GM23338 (cell line): ENCODE results near the gene MEGF8. TPM values are rescaled to one million over a fixed set of nuclear protein-coding genes. Genes with fewer than 3 reads are reported as not detected.

ENCODE experiments used
- ATAC-seq: fragments of 200-7000 bp; cut with Tn5 transposase; 3 replicates; pipeline ENCODE4 v1.9.1; 2020
- DNase-seq: peaks from one replicate; pipeline ENCODE4 v3.0.0-alpha.2; 2015; ENCODE audit warnings: low spot score
- H2AFZ ChIP-seq: fragments of 200-600 bp; sonication (generic); 2 replicates; pipeline ENCODE4 v1.8.0; 2016; ENCODE audit warnings: antibody characterized with exemption, mild to moderate bottlenecking, moderate library complexity
- H3F3A ChIP-seq: fragments of 200-600 bp; sonication (generic); replicated peaks from 2 replicates; pipeline ENCODE4 v1.8.0; 2017; ENCODE audit warnings: antibody characterized with exemption, mixed run types, low read depth
- H3K27ac ChIP-seq: fragments of 200-600 bp; sonication (generic); 2 replicates; pipeline ENCODE4 v1.6.1; 2016; ENCODE audit warnings: low read depth
- H3K27me3 ChIP-seq: fragments of 200-600 bp; sonication (generic); 2 replicates; pipeline ENCODE4 v1.8.0; 2016; ENCODE audit warnings: mild to moderate bottlenecking, mixed run types, moderate library complexity; ENCODE audit not compliant: insufficient read depth
- H3K36me3 ChIP-seq: fragments of 200-600 bp; sonication (generic); 2 replicates; pipeline ENCODE4 v1.8.0; 2016; ENCODE audit warnings: mild to moderate bottlenecking; ENCODE audit not compliant: insufficient read depth
- H3K4me1 ChIP-seq: fragments of 200-600 bp; sonication (generic); 2 replicates; pipeline ENCODE4 v1.8.0; 2016; ENCODE audit warnings: mild to moderate bottlenecking, moderate library complexity; ENCODE audit not compliant: insufficient read depth
- H3K4me2 ChIP-seq: fragments of 200-600 bp; sonication (generic); 2 replicates; pipeline ENCODE4 v1.7.1; 2017; ENCODE audit warnings: mixed run types
- H3K4me3 ChIP-seq: fragments of 200-600 bp; sonication (generic); 2 replicates; pipeline ENCODE4 v1.6.1; 2016; ENCODE audit warnings: mixed run types
- H3K79me2 ChIP-seq: fragments of 200-600 bp; sonication (generic); replicated peaks from 2 replicates; pipeline ENCODE4 v1.8.0; 2017; ENCODE audit warnings: mild to moderate bottlenecking; ENCODE audit not compliant: insufficient read depth
- H3K9me2 ChIP-seq: fragments of 200-600 bp; sonication (generic); 2 replicates; pipeline ENCODE4 v1.8.0; 2017; ENCODE audit not compliant: insufficient read depth
- H4K20me1 ChIP-seq: fragments of 200-600 bp; sonication (generic); replicated peaks from 2 replicates; pipeline ENCODE4 v1.8.0; 2017; ENCODE audit warnings: mild to moderate bottlenecking; ENCODE audit not compliant: insufficient read depth
- H3K27ac Mint-ChIP-seq: 2 replicates; pipeline ENCODE4 v1.8.0; 2020; ENCODE audit warnings: inconsistent platforms, mild to moderate bottlenecking, moderate library complexity, mixed read lengths
- H3K27me3 Mint-ChIP-seq: 3 replicates; pipeline ENCODE4 v1.8.0; 2022; ENCODE audit warnings: low read depth, mild to moderate bottlenecking, moderate library complexity, mixed read lengths, inconsistent platforms; ENCODE audit not compliant: insufficient read depth, poor library complexity
- H3K36me3 Mint-ChIP-seq: 3 replicates; pipeline ENCODE4 v1.8.0; 2021; ENCODE audit warnings: low read depth, mild to moderate bottlenecking, inconsistent platforms, moderate library complexity, mixed read lengths
- H3K4me1 Mint-ChIP-seq: 3 replicates; pipeline ENCODE4 v1.8.0; 2020; ENCODE audit warnings: mild to moderate bottlenecking, inconsistent platforms, mixed read lengths
- H3K4me3 Mint-ChIP-seq: 3 replicates; pipeline ENCODE4 v1.8.0; 2021; ENCODE audit warnings: moderate library complexity, mild to moderate bottlenecking, inconsistent platforms, mixed read lengths
- H3K9me3 Mint-ChIP-seq: 3 replicates; pipeline ENCODE4 v1.8.0; 2020; ENCODE audit warnings: moderate library complexity, mild to moderate bottlenecking, inconsistent platforms, mixed read lengths
- CREB1 ChIP-seq: fragments of 250-450 bp; sonication (Bioruptor Pico); IDR thresholded peaks from 2 replicates; pipeline ENCODE4 v1.5.0; 2020; ENCODE audit warnings: low read depth, mild to moderate bottlenecking, moderate library complexity
- CTCF ChIP-seq, 2 experiments: fragments of 200-600 bp in 1 of 2; sonication (generic) in 1 of 2; conservative IDR thresholded peaks; 2 replicates each; pipeline versions ENCODE4 v1.5.1 to v1.6.1; 2016 to 2017; ENCODE audit warnings: antibody characterized with exemption in 2 of 2, low read depth in 2 of 2, mild to moderate bottlenecking in 2 of 2, moderate library complexity in 1 of 2
- ETS1 ChIP-seq: IDR thresholded peaks from 2 replicates; pipeline ENCODE4 v1.6.1; 2016; ENCODE audit warnings: antibody characterized with exemption
- EZH2 ChIP-seq: fragments of 200-600 bp; sonication (generic); IDR thresholded peaks from one replicate; pipeline ENCODE4 v1.8.0; 2017; ENCODE audit warnings: antibody characterized with exemption, mild to moderate bottlenecking, low read depth; ENCODE audit not compliant: unreplicated experiment
- EZH2phosphoT487 ChIP-seq: fragments of 200-600 bp; sonication (generic); IDR thresholded peaks from one replicate; pipeline ENCODE4 v1.8.1; 2018; ENCODE audit warnings: antibody characterized with exemption; ENCODE audit not compliant: unreplicated experiment
- JUNB ChIP-seq: IDR thresholded peaks from one replicate; pipeline ENCODE4 v1.6.1; 2016; ENCODE audit warnings: antibody characterized with exemption; ENCODE audit not compliant: unreplicated experiment
- NANOG ChIP-seq: IDR thresholded peaks from 2 replicates; pipeline ENCODE4 v1.6.1; 2016; ENCODE audit warnings: antibody characterized with exemption, borderline replicate concordance
- POLR2AphosphoS5 ChIP-seq: IDR thresholded peaks from 2 replicates; pipeline ENCODE4 v1.6.1; 2016; ENCODE audit warnings: antibody characterized with exemption, low read depth
- REST ChIP-seq: IDR thresholded peaks from one replicate; pipeline ENCODE4 v1.6.1; 2018; ENCODE audit warnings: antibody characterized with exemption; ENCODE audit not compliant: unreplicated experiment
- STAT1 ChIP-seq: IDR thresholded peaks from one replicate; pipeline ENCODE4 v1.6.1; 2016; ENCODE audit warnings: antibody characterized with exemption; ENCODE audit not compliant: unreplicated experiment
- ZNF114 ChIP-seq: fragments of 250-450 bp; sonication (Bioruptor Pico); IDR thresholded peaks from 2 replicates; pipeline ENCODE4 v1.5.0; 2020; ENCODE audit warnings: mild to moderate bottlenecking, moderate library complexity
- ZNF331 ChIP-seq: fragments of 250-450 bp; sonication (Bioruptor Pico); IDR thresholded peaks from 2 replicates; pipeline ENCODE4 v1.5.0; 2020; ENCODE audit warnings: low read depth, mild to moderate bottlenecking, moderate library complexity
- ZNF462 ChIP-seq: fragments of 250-450 bp; sonication (Bioruptor Pico); IDR thresholded peaks from 2 replicates; pipeline ENCODE4 v1.5.0; 2020; ENCODE audit warnings: mild to moderate bottlenecking, moderate library complexity
- polyA plus RNA-seq: library from polyadenylated mRNA; unstranded; fragments of >200 nt; fragmentation: Nextera tagmentation; extraction: Ambion mirVana; gene quantifications from 2 replicates; pipeline ENCODE4 v1.2.1, GENCODE V29; 2016
- total RNA-seq: library from RNA; depleted of rRNA; stranded (reverse); fragments of >200 nt; shearing (Covaris generic); gene quantifications from 2 replicates; pipeline ENCODE4 v1.2.3, GENCODE V29; 2014

Gene MEGF8
- total and polyA plus RNA-seq, 2 experiments from 2014 or later, result 6.2 to 40.5 TPM

- ATAC-seq (no peak), DNase-seq (no peak)
- H3K9me2 ChIP-seq, result no peaks in the 10 kb centered on the region
- H3F3A ChIP-seq, result 0 out of 2 replicates have a peak, but pooled peaks cover 15% of the 10 kb centered on the region
- H3K4me2 ChIP-seq, result no peak overlapping the region
- Mint-ChIP-seq H3K27ac (no peak overlapping the region), H3K4me1 (peaks cover 15% of the 10 kb centered on the region), H3K4me3 (no peak overlapping the region; the same call in 2 of the 3 replicates), H3K27me3 (peaks cover 32% of the 10 kb centered on the region), H3K9me3 (no peaks in the 10 kb centered on the region), H3K36me3 (no peaks in the 10 kb centered on the region)
- no peak overlapping the region for H2AFZ ChIP-seq
- peaks cover 5% of the 10 kb centered on the region; the same call in 1 of the 2 replicates for H3K4me1 ChIP-seq
- H3K79me2 ChIP-seq, result no peaks in the 10 kb centered on the region
- no peak overlapping the region for H3K4me3 ChIP-seq
- no peaks in the 10 kb centered on the region for H4K20me1 ChIP-seq
- peaks cover 23% of the 10 kb centered on the region for H3K27me3 ChIP-seq
- no peak overlapping the region for H3K27ac ChIP-seq
- TF ChIP-seq NANOG (no peak), EZH2phosphoT487 (no peak), REST (no peak), ZNF331 (CRISPR knock-in tag) (no peak), CREB1 (no peak), CTCF (conservative IDR thresholded peaks at IDR 0.05; ENCODE audit: low read depth in 2 of 2) (no peak), ETS1 (no peak), STAT1 (no peak), ZNF114 (CRISPR knock-in tag) (no peak), ZNF462 (no peak), EZH2 (no peak), POLR2AphosphoS5 (no peak), JUNB (no peak)
- H3K36me3 ChIP-seq, result no peaks in the 10 kb centered on the region
These were observed 10.4 kb upstream of the MEGF8 start for GRCh38 chr19:42315024-42315423.
